ENCODE results near the gene PNRC2.
"Not testable (repeated sequence)": the region's sequence is repeated elsewhere in the genome, so short reads cannot be mapped to it uniquely, and the experiment has no call there.

Gene PNRC2

GRCh38 chr1:23992011-23992410, 32.4 kb downstream of the PNRC2 start:
- not testable (repeated sequence) for DNase-seq (ENCODE audit: low read depth)

GRCh38 chr1:23995431-23995837, 35.8 kb downstream of the PNRC2 start:
- DNase-seq (ENCODE audit: low read depth): no peak

- no peak for DNase-seq (ENCODE audit: low read depth)
Measured at GRCh38 chr1:23996700-23997229, 37.1 kb downstream of the PNRC2 start.

GRCh38 chr1:23997812-23998211, 38.2 kb downstream of the PNRC2 start:
- no peak for DNase-seq (ENCODE audit: low read depth)

- DNase-seq (ENCODE audit: low read depth): no peak
Measured at GRCh38 chr1:23999156-23999671, 39.6 kb downstream of the PNRC2 start.

GRCh38 chr1:24002695-24003094, 43.1 kb downstream of the PNRC2 start:
- DNase-seq (ENCODE audit: low read depth): no peak

- no peak for DNase-seq (ENCODE audit: low read depth)
Measured at GRCh38 chr1:24003331-24003972, 43.8 kb downstream of the PNRC2 start.

GRCh38 chr1:24004132-24004531, 44.5 kb downstream of the PNRC2 start:
- no peak for DNase-seq (ENCODE audit: low read depth)

- DNase-seq (ENCODE audit: low read depth): no peak
Measured at GRCh38 chr1:24005163-24005562, 45.5 kb downstream of the PNRC2 start.

- DNase-seq (ENCODE audit: low read depth): no peak
Measured at GRCh38 chr1:24007079-24007478, 47.5 kb downstream of the PNRC2 start.

GRCh38 chr1:24008574-24009184, 49.1 kb downstream of the PNRC2 start:
- not testable (repeated sequence) for DNase-seq (ENCODE audit: low read depth)

- no peak for DNase-seq (ENCODE audit: low read depth)
Measured at GRCh38 chr1:24009406-24009805, 49.8 kb downstream of the PNRC2 start.

GRCh38 chr1:24010650-24011049, 51.0 kb downstream of the PNRC2 start:
- no peak for DNase-seq (ENCODE audit: low read depth)

GRCh38 chr1:24012878-24013277, 53.2 kb downstream of the PNRC2 start:
- not testable (repeated sequence) for DNase-seq (ENCODE audit: low read depth)
